ENCODE measurements around the gene SYT11.
"Not testable (repeated sequence)": the region's sequence is repeated elsewhere in the genome, so short reads cannot be mapped to it uniquely, and the experiment has no call there.

Gene SYT11

GRCh38 chr1:155833665-155834295 lies 25.6 kb upstream of the SYT11 start:
- no peaks in the 10 kb centered on the region for H3K9me3 ChIP-seq (ENCODE audit: control insufficient read depth, insufficient read depth, low read depth, low read length)
- POLR2A ChIA-PET: no interaction called here
- TF ChIP-seq ZNF623 (tag by site-specific recombination; IDR thresholded peaks at IDR 0.05): no peak
- TF ChIP-seq ZSCAN5A (tag by site-specific recombination; IDR thresholded peaks at IDR 0.05): no peak
- no peak for TF ChIP-seq ZNF169 (tag by site-specific recombination; IDR thresholded peaks at IDR 0.05)
- CTCF ChIA-PET: no interaction called here
- H3K36me3 ChIP-seq (ENCODE audit: control insufficient read depth in 2 of 2, insufficient read depth in 1 of 2, low read length in 2 of 2): peaks cover 0 to 13% of the 10 kb centered on the region in 2 experiments
- no peak overlapping the region for H3K4me3 ChIP-seq (ENCODE audit: low read depth, low read length)
- no peak overlapping the region for H3K27ac ChIP-seq (ENCODE audit: extremely low read depth, low read depth, low read length)
- no peaks in the 10 kb centered on the region for H3K4me1 ChIP-seq (ENCODE audit: control insufficient read depth, insufficient read depth, low read length)

GRCh38 chr1:155834296-155834926 lies 25.0 kb upstream of the SYT11 start:
- ChIA-PET CTCF (no interaction called here), POLR2A (no interaction called here)
- Histone ChIP-seq H3K9me3 (ENCODE audit: control insufficient read depth, insufficient read depth, low read depth, low read length) (no peaks in the 10 kb centered on the region), H3K36me3 (ENCODE audit: control insufficient read depth in 2 of 2, insufficient read depth in 1 of 2, low read length in 2 of 2) (peaks cover 0 to 13% of the 10 kb centered on the region in 2 experiments), H3K4me1 (ENCODE audit: control insufficient read depth, insufficient read depth, low read length) (no peaks in the 10 kb centered on the region), H3K4me3 (ENCODE audit: low read depth, low read length) (no peak overlapping the region), H3K27ac (ENCODE audit: extremely low read depth, low read depth, low read length) (no peak overlapping the region)
- TF ChIP-seq ZBTB17 (tag by site-specific recombination; IDR thresholded peaks at IDR 0.05) (peak; percentile 80), ZNF501 (tag by site-specific recombination; IDR thresholded peaks at IDR 0.05) (no peak), RBAK (tag by site-specific recombination; IDR thresholded peaks at IDR 0.05) (no peak), MYNN (tag by site-specific recombination; IDR thresholded peaks at IDR 0.05; ENCODE audit: borderline replicate concordance) (no peak)

GRCh38 chr1:155834927-155835399 lies 24.4 kb upstream of the SYT11 start:
- H3K4me3 ChIP-seq (ENCODE audit: low read depth, low read length); POLR2A ChIA-PET; H3K9me3 ChIP-seq (ENCODE audit: control insufficient read depth, insufficient read depth, low read depth, low read length); H3K27ac ChIP-seq (ENCODE audit: extremely low read depth, low read depth, low read length); CTCF ChIA-PET; H3K4me1 ChIP-seq (ENCODE audit: control insufficient read depth, insufficient read depth, low read length): not testable (repeated sequence)
- peaks cover 0 to 13% of the 10 kb centered on the region in 2 experiments for H3K36me3 ChIP-seq (ENCODE audit: control insufficient read depth in 2 of 2, insufficient read depth in 1 of 2, low read length in 2 of 2)
- TF ChIP-seq WT1 (tag by site-specific recombination; IDR thresholded peaks at IDR 0.05): 0 out of 2 replicates have a peak, but pooled peaks have one; percentile 22

GRCh38 chr1:155835548-155835947 lies 23.8 kb upstream of the SYT11 start:
- Histone ChIP-seq H3K27ac (ENCODE audit: extremely low read depth, low read depth, low read length) (no peak overlapping the region), H3K4me1 (ENCODE audit: control insufficient read depth, insufficient read depth, low read length) (no peaks in the 10 kb centered on the region), H3K9me3 (ENCODE audit: control insufficient read depth, insufficient read depth, low read depth, low read length) (no peaks in the 10 kb centered on the region), H3K4me3 (ENCODE audit: low read depth, low read length) (no peak overlapping the region), H3K36me3 (ENCODE audit: control insufficient read depth in 2 of 2, insufficient read depth in 1 of 2, low read length in 2 of 2) (peaks cover 0 to 13% of the 10 kb centered on the region in 2 experiments)
- CTCF ChIA-PET: no interaction called here
- TF ChIP-seq ZNF391 (tag by site-specific recombination; IDR thresholded peaks at IDR 0.05; ENCODE audit: borderline replicate concordance, low read depth) (no peak), ZBTB7A (tag by site-specific recombination; IDR thresholded peaks at IDR 0.05; ENCODE audit: low read depth) (no peak), KLF10 (tag by site-specific recombination; IDR thresholded peaks at IDR 0.05) (no peak), ZSCAN5A (tag by site-specific recombination; IDR thresholded peaks at IDR 0.05) (no peak), ZNF433 (tag by site-specific recombination; IDR thresholded peaks at IDR 0.05; ENCODE audit: low read depth) (no peak), ZBTB26 (tag by site-specific recombination; optimal IDR thresholded peaks at IDR 0.05) (no peak), ZNF837 (tag by site-specific recombination; IDR thresholded peaks at IDR 0.05) (no peak), ZNF660 (tag by site-specific recombination; IDR thresholded peaks at IDR 0.05) (no peak), ZNF121 (tag by site-specific recombination; IDR thresholded peaks at IDR 0.05) (no peak)
- POLR2A ChIA-PET: no interaction called here

Data from HEK293 (cell line).